Stimulated activated CD4-positive, alpha-beta T cell treated with anti-CD3 and anti-CD28 coated beads, Interleukin-15, amount 100 ng/mL, for 24 hours (primary cell): ENCODE results near the gene CFAP100.

Source experiments
- DNase-seq: peaks from one replicate; pipeline ENCODE4 v3.0.0-alpha.2; 2020

Gene CFAP100

DNA sequence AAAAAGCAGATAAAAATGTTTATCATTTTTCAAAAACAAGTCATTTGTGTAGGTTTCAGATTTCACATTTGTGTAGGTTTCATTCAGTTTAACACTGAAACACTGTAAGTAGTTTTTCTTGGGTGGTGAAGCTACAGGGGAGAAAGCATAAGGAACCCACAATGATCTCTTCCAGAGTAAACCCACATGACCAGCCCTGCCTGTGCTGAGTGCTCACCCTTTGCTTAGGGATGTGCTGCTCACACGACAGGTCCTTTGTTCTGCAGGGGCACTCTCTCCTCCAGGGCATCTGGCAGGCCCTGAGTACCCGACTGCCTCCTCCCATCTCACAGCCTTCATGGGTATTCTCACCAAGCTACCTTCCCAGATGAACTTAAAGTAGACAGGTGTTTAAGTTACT lies 52.1 kb downstream of the CFAP100 start:
- no peak for DNase-seq

DNA sequence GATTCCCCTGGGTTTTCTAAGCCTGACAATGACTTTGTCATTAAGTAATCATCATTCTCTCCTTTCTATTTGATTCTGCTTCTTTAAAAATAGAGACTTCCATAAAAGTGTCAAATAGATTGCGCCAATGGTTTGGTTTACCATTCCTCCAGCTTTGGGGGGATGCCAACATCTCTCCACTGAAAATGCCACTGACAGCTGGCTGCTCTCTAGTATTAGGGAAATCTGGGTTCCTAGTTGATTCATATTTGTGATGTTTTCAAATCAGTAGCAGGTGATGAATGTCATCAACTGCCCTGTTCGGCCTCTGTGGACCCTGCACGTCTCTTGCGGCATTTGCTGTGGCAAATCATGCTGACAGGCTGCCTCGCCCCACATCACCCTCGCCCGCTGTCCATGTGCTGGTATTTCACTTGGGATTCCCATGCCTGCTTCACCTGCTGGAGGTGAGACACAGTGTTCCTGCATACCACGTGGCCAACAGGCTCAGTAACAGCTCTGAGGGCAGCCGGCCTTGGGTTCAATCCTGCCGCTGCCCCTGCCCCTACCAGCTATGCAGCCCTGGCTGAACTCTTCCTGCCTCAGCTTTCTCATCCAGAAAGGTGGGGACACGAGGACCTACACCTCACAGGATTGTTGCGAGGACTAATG lies 52.9 kb downstream of the CFAP100 start:
- no peak for DNase-seq

GRCh38 chr3:126448136-126448892 lies 53.6 kb downstream of the CFAP100 start:
- DNase-seq = no peak

- DNase-seq = no peak
Observed at GRCh38 chr3:126448893-126449180, 54.1 kb downstream of the CFAP100 start.

DNA sequence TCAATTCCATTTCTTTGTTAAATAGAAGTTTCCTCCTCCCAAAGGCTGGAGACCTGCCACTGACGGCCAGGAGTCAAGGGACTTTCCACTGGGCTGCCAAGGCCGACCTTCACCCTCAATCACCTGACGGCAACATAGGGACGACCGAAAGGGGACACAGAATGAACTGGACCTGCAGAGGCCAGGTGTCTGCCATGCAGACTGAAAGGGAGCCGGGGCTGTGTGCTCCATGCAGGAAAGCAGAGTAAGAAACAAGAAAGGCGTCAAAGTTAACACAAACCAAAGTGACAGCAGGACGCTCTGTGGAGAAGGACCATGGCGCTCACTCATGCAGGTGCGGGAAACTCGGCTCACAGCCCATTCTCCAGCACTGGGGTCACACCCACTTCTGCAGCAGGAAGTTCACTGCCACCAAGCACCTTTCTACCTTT lies 54.9 kb downstream of the CFAP100 start:
- no peak for DNase-seq

DNA sequence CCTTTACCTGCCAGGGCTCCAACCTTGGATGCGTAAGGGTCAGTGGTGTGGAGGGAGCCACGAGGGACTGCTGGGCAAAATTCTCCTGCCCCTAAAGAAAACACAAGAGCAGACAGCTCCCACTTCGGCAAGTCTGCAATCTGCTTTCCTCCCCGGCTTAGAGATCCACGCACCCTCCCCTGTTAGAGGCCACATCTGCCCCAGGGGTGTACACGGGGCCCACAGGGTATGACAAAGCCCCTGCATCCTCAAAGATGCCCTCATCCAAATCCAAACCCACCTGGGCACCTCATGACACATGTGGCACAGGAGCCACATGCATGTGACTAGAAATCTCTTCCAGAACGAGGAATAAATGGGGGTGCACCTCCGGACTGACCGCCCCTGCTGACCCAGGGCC lies 55.5 kb downstream of the CFAP100 start:
- no peak for DNase-seq

DNA sequence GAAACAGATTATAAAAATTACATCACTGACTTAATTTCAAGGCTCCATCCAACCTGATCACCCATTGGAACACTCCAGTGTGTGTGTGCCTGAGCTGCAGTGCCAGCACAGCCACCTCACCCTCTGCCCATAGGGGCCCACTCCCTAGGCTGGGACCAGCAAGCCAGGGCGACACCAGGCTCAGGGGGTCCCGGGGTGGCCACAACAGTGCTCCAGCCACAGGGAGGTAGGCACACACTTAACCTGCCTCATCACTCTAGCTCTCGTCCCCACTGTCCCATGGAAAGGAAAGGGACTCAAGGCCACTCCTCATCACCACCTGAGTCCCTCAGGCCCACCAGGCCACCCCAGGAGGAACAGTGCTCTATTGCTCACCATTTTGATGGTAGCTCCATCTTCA lies 56.0 kb downstream of the CFAP100 start:
- DNase-seq = no peak

DNA sequence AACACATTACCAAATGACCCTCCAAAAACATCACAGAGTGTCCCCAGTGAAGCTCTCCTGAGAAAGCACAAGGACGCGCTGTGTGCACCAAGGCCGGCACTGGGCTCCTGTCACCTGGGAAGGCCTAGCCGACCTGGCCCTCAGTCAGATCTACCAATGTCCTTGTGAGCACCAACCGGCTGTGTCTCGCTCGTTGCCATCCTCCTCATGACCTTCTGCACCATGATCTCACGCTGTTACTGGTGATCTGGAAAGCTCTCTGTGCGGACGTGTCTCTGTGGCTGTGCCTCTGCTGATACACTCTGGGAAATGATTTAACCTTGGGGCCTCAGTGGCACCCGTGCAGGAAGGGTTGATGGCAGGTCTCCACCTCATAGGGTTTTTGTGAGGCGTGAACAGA lies 56.8 kb downstream of the CFAP100 start:
- no peak for DNase-seq

GRCh38 chr3:126452213-126452612 lies 57.5 kb downstream of the CFAP100 start:
- no peak for DNase-seq

- no peak for DNase-seq
Observed at GRCh38 chr3:126454025-126454424, 59.3 kb downstream of the CFAP100 start.

DNA sequence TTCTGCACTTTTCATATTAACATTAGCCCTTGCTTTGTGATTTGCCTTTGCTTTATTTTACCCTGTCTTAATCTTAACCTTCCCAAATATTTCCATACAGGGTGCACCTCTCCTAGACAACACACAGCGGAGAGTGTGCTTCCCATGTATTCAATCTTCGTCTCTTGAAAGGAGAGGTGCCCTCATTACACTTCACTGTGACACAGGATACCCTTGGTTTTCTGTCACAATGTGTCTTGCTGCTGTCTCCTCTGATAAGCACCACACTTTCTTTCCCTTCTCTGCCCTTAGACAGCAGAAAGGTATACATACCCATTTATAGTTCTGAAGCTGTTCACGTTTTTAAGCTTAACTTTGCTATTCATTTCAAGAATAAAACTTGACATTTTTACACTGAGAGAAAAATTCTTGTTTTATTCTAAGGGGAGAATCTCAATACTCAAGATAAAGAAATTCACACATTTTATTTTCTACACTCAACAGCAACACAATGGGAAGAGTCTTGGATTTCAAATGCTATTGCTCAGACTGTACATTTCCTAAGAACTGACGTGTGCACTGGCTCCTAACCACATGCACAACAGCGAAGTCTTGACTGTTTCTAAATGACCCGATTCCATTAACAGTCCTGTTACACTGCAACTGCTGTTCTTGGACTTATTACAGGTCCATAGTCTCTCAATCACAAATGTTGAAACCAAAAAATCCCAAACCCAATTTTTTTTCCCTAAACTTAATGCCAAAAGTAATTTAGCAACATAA lies 59.9 kb downstream of the CFAP100 start:
- no peak for DNase-seq

DNA sequence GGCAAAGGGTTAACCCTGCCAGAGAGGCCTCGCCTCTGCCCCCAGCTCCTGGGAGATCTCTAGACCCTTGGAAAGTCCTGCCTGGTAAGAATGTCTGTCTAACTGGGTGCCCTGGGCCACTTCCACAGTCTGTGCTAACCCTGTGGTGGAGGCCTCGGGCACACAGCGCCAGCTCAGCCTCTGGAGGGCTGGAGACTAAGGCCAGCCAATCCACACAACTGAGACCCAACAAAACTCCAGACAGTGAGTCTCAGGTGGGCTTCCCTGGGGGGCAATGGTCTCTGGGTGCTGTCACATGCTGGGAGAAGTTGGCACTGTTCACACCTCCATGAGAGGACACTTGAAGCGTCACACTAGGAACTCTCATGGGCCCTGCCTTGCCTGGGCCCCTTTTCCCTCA lies 61.5 kb downstream of the CFAP100 start:
- no peak for DNase-seq

DNA sequence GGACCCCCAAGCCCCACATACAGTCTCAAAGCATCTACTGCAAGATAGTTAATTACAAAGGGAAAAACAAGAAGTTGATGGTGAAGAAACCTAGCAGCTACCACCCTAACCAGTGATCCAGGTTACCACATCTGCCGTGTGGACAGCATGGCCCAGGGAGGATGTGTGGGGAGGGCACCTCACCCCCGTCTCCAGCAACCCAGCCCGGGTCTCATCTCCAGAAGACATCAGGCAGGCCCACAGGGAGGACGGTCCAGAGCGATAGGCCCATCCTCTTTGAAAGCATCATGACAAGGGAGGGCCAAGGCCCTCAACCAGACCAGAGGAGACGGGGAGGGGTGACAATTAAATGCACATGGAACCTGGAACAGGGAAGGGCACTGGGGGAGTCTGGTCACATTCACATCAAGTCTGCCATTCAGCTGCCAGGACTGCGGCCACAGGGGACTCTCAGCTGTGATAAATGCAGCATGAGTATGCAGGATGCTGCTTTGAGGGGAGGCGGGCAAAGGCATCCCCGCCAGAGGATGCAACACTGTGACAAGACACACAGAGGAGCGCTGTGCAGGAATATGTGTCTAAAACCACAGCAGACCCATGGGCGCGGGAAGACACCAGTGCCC lies 62.2 kb downstream of the CFAP100 start:
- no peak for DNase-seq

- no peak for DNase-seq
Observed at GRCh38 chr3:126459111-126459762, 64.5 kb downstream of the CFAP100 start.

GRCh38 chr3:126459763-126460127 lies 65.0 kb downstream of the CFAP100 start:
- no peak for DNase-seq

DNA sequence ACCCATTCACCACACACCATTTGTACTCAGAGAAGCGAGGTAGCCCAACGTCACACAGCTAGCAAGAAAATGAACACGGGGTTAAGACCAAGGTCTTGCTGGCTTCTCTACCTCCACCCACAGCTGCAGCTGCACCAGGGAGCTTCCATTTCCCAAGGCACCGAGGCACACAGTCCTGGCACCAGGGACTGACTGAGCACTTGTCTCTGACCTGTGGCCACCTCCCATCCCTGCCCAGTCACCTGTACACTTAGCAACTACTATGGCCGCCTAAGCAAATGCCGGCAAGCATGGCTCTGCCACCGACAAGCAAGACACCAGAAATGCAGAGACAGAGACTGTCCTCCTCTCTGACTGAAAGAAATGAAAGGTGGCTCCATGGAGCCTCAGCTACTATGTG lies 65.7 kb downstream of the CFAP100 start:
- no peak for DNase-seq

- DNase-seq = no peak
Observed at GRCh38 chr3:126461450-126462070, 66.9 kb downstream of the CFAP100 start.

DNA sequence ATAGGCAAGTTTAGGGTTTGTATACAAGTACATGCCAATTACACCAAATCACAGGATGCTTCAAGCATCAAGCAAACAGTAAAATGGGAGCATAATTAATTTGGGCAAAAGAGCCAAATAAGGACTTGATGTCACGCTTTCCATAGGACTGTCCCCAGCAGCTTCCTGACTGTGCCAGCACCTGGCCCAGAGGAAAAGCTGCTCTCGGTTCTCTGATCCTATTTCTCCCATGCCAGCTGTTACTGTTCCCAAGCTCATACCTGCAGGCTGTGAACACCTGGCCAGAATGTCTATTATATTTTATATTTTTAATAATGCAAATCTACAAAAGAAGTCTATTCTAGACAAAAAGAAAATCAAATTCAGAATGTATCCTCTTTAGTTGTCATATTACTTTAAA lies 68.8 kb downstream of the CFAP100 start:
- DNase-seq = no peak

GRCh38 chr3:126464093-126464492 lies 69.4 kb downstream of the CFAP100 start:
- DNase-seq = no peak

- no peak for DNase-seq
Observed at GRCh38 chr3:126464494-126464893, 69.8 kb downstream of the CFAP100 start.

GRCh38 chr3:126464997-126465396 lies 70.3 kb downstream of the CFAP100 start:
- no peak for DNase-seq

- DNase-seq = no peak
Observed at GRCh38 chr3:126465928-126466544, 71.3 kb downstream of the CFAP100 start.
